ENCODE measurements around the gene COG3.

Gene COG3

GRCh38 chr13:45511310-45512097 lies 46.8 kb downstream of the COG3 start:
- H3K4me1 ChIP-seq (ENCODE audit: control extremely low read depth in 1 of 4, control insufficient read depth in 4 of 4, insufficient read depth in 4 of 4, low read length in 3 of 4) = peaks cover 0 to 11% (median 7%) of the 10 kb centered on the region in 4 experiments
- ChIA-PET POLR2A (no interaction called here), CTCF (interaction anchor here (1.5 to 1.9 kb wide), 2 partner anchors 11 to 17 kb away, joined by 6 to 9 read pairs; no protein-coding TSS in a partner anchor)
- no peaks in the 10 kb centered on the region for H3K9me3 ChIP-seq (ENCODE audit: control extremely low read depth in 1 of 5, control insufficient read depth in 4 of 5, insufficient read depth in 2 of 5, low read depth in 1 of 5, low read length in 4 of 5)
- H3K27ac ChIP-seq (ENCODE audit: insufficient read depth in 1 of 2, low read depth in 1 of 2, low read length in 2 of 2, poor library complexity in 1 of 2, severe bottlenecking in 2 of 2) = peak overlapping the region in 1 of 2 experiments; percentile 41
- H3K27me3 ChIP-seq (replicated peaks in 2 of 5; ENCODE audit: control insufficient read depth in 4 of 5, insufficient read depth in 5 of 5, low read length in 4 of 5) = no peaks in the 10 kb centered on the region
- peak; percentile 73 to 85 (median 82) for DNase-seq
- H3K36me3 ChIP-seq (ENCODE audit: control insufficient read depth in 4 of 4, insufficient read depth in 4 of 4, low read length in 3 of 4) = peaks cover 30 to 57% (median 43%) of the 10 kb centered on the region in 4 experiments
- no peak overlapping the region for H3K4me3 ChIP-seq (ENCODE audit: control insufficient read depth in 1 of 7, extremely low read depth in 1 of 7, insufficient read depth in 4 of 7, low read depth in 2 of 7, low read length in 6 of 7)
- 50% methylated on average over 2 of the region's 3 CpGs for WGBS (ENCODE audit: insufficient coverage)

GRCh38 chr13:45512098-45512496 lies 47.4 kb downstream of the COG3 start:
- Histone ChIP-seq H3K27ac (ENCODE audit: insufficient read depth in 1 of 2, low read depth in 1 of 2, low read length in 2 of 2, poor library complexity in 1 of 2, severe bottlenecking in 2 of 2) (peak overlapping the region in 1 of 2 experiments; percentile 41), H3K4me3 (ENCODE audit: control insufficient read depth in 1 of 7, extremely low read depth in 1 of 7, insufficient read depth in 4 of 7, low read depth in 2 of 7, low read length in 6 of 7) (no peak overlapping the region), H3K9me3 (ENCODE audit: control extremely low read depth in 1 of 5, control insufficient read depth in 4 of 5, insufficient read depth in 2 of 5, low read depth in 1 of 5, low read length in 4 of 5) (no peaks in the 10 kb centered on the region), H3K36me3 (ENCODE audit: control insufficient read depth in 4 of 4, insufficient read depth in 4 of 4, low read length in 3 of 4) (peaks cover 27 to 57% (median 41%) of the 10 kb centered on the region in 4 experiments), H3K4me1 (ENCODE audit: control extremely low read depth in 1 of 4, control insufficient read depth in 4 of 4, insufficient read depth in 4 of 4, low read length in 3 of 4) (peaks cover 0 to 11% (median 7%) of the 10 kb centered on the region in 4 experiments), H3K27me3 (replicated peaks in 2 of 5; ENCODE audit: control insufficient read depth in 4 of 5, insufficient read depth in 5 of 5, low read length in 4 of 5) (no peaks in the 10 kb centered on the region)
- no CpG with 5 or more reads among the region's 1 CpG for WGBS (ENCODE audit: insufficient coverage)
- peak in 2 of 3 donors; percentile 20 to 28 for DNase-seq
- ChIA-PET CTCF (interaction anchor here (1.5 kb wide), 1 partner anchor 17 kb away, joined by 6 read pairs; no protein-coding TSS in a partner anchor), POLR2A (no interaction called here)

- CTCF ChIA-PET = no interaction called here
- POLR2A ChIA-PET = no interaction called here
- Histone ChIP-seq H3K9me3 (ENCODE audit: control extremely low read depth in 1 of 5, control insufficient read depth in 4 of 5, insufficient read depth in 2 of 5, low read depth in 1 of 5, low read length in 4 of 5) (no peaks in the 10 kb centered on the region), H3K27me3 (replicated peaks in 2 of 5; ENCODE audit: control insufficient read depth in 4 of 5, insufficient read depth in 5 of 5, low read length in 4 of 5) (no peaks in the 10 kb centered on the region), H3K4me3 (ENCODE audit: control insufficient read depth in 1 of 7, extremely low read depth in 1 of 7, insufficient read depth in 4 of 7, low read depth in 2 of 7, low read length in 6 of 7) (no peak overlapping the region), H3K36me3 (ENCODE audit: control insufficient read depth in 4 of 4, insufficient read depth in 4 of 4, low read length in 3 of 4) (peaks cover 27 to 77% (median 51%) of the 10 kb centered on the region in 4 experiments), H3K27ac (ENCODE audit: insufficient read depth in 1 of 2, low read depth in 1 of 2, low read length in 2 of 2, poor library complexity in 1 of 2, severe bottlenecking in 2 of 2) (no peak overlapping the region), H3K4me1 (ENCODE audit: control extremely low read depth in 1 of 4, control insufficient read depth in 4 of 4, insufficient read depth in 4 of 4, low read length in 3 of 4) (peaks cover 0 to under 1% (median 0%) of the 10 kb centered on the region in 4 experiments)
- no CpG with 5 or more reads among the region's 2 CpGs for WGBS (ENCODE audit: insufficient coverage)
- no peak for DNase-seq
Observed at GRCh38 chr13:45516757-45517156, 52.0 kb downstream of the COG3 start.

GRCh38 chr13:45518525-45519245 lies 53.9 kb downstream of the COG3 start:
- ChIA-PET POLR2A (no interaction called here), CTCF (no interaction called here)
- WGBS (ENCODE audit: insufficient coverage) = 90% methylated on average over 4 of the region's 4 CpGs
- Histone ChIP-seq H3K27me3 (replicated peaks in 2 of 5; ENCODE audit: control insufficient read depth in 4 of 5, insufficient read depth in 5 of 5, low read length in 4 of 5) (no peaks in the 10 kb centered on the region), H3K4me1 (ENCODE audit: control extremely low read depth in 1 of 4, control insufficient read depth in 4 of 4, insufficient read depth in 4 of 4, low read length in 3 of 4) (no peaks in the 10 kb centered on the region), H3K9me3 (ENCODE audit: control extremely low read depth in 1 of 5, control insufficient read depth in 4 of 5, insufficient read depth in 2 of 5, low read depth in 1 of 5, low read length in 4 of 5) (no peaks in the 10 kb centered on the region), H3K36me3 (ENCODE audit: control insufficient read depth in 4 of 4, insufficient read depth in 4 of 4, low read length in 3 of 4) (peaks cover 23 to 80% (median 47%) of the 10 kb centered on the region in 4 experiments), H3K4me3 (ENCODE audit: control insufficient read depth in 1 of 7, extremely low read depth in 1 of 7, insufficient read depth in 4 of 7, low read depth in 2 of 7, low read length in 6 of 7) (no peak overlapping the region), H3K27ac (ENCODE audit: insufficient read depth in 1 of 2, low read depth in 1 of 2, low read length in 2 of 2, poor library complexity in 1 of 2, severe bottlenecking in 2 of 2) (no peak overlapping the region)
- DNase-seq = no peak

GRCh38 chr13:45519493-45519892 lies 54.8 kb downstream of the COG3 start:
- CTCF ChIA-PET = no interaction called here
- H3K9me3 ChIP-seq (ENCODE audit: control extremely low read depth in 1 of 5, control insufficient read depth in 4 of 5, insufficient read depth in 2 of 5, low read depth in 1 of 5, low read length in 4 of 5) = no peaks in the 10 kb centered on the region
- no peaks in the 10 kb centered on the region for H3K4me1 ChIP-seq (ENCODE audit: control extremely low read depth in 1 of 4, control insufficient read depth in 4 of 4, insufficient read depth in 4 of 4, low read length in 3 of 4)
- H3K27ac ChIP-seq (ENCODE audit: insufficient read depth in 1 of 2, low read depth in 1 of 2, low read length in 2 of 2, poor library complexity in 1 of 2, severe bottlenecking in 2 of 2) = no peak overlapping the region
- no CpG with 5 or more reads among the region's 4 CpGs for WGBS (ENCODE audit: insufficient coverage)
- H3K36me3 ChIP-seq (ENCODE audit: control insufficient read depth in 4 of 4, insufficient read depth in 4 of 4, low read length in 3 of 4) = peaks cover 23 to 81% (median 49%) of the 10 kb centered on the region in 4 experiments
- POLR2A ChIA-PET = no interaction called here
- H3K4me3 ChIP-seq (ENCODE audit: control insufficient read depth in 1 of 7, extremely low read depth in 1 of 7, insufficient read depth in 4 of 7, low read depth in 2 of 7, low read length in 6 of 7) = no peak overlapping the region
- H3K27me3 ChIP-seq (replicated peaks in 2 of 5; ENCODE audit: control insufficient read depth in 4 of 5, insufficient read depth in 5 of 5, low read length in 4 of 5) = no peaks in the 10 kb centered on the region
- DNase-seq = no peak

- H3K4me1 ChIP-seq (ENCODE audit: control extremely low read depth in 1 of 4, control insufficient read depth in 4 of 4, insufficient read depth in 4 of 4, low read length in 3 of 4) = no peaks in the 10 kb centered on the region
- WGBS (ENCODE audit: insufficient coverage) = 81% methylated on average over 3 of the region's 4 CpGs
- H3K27ac ChIP-seq (ENCODE audit: insufficient read depth in 1 of 2, low read depth in 1 of 2, low read length in 2 of 2, poor library complexity in 1 of 2, severe bottlenecking in 2 of 2) = no peak overlapping the region
- ChIA-PET POLR2A (no interaction called here), CTCF (interaction anchor here (1.0 to 1.7 kb wide), 2 partner anchors 11 to 104 kb away, joined by 3 to 5 read pairs; no protein-coding TSS in a partner anchor)
- DNase-seq = no peak
- H3K9me3 ChIP-seq (ENCODE audit: control extremely low read depth in 1 of 5, control insufficient read depth in 4 of 5, insufficient read depth in 2 of 5, low read depth in 1 of 5, low read length in 4 of 5) = no peaks in the 10 kb centered on the region
- no peaks in the 10 kb centered on the region for H3K27me3 ChIP-seq (replicated peaks in 2 of 5; ENCODE audit: control insufficient read depth in 4 of 5, insufficient read depth in 5 of 5, low read length in 4 of 5)
- H3K4me3 ChIP-seq (ENCODE audit: control insufficient read depth in 1 of 7, extremely low read depth in 1 of 7, insufficient read depth in 4 of 7, low read depth in 2 of 7, low read length in 6 of 7) = no peak overlapping the region
- H3K36me3 ChIP-seq (ENCODE audit: control insufficient read depth in 4 of 4, insufficient read depth in 4 of 4, low read length in 3 of 4) = peaks cover 17 to 77% (median 48%) of the 10 kb centered on the region in 4 experiments
Observed at GRCh38 chr13:45521297-45521696, 56.6 kb downstream of the COG3 start.

- Histone ChIP-seq H3K4me3 (ENCODE audit: control insufficient read depth in 1 of 7, extremely low read depth in 1 of 7, insufficient read depth in 4 of 7, low read depth in 2 of 7, low read length in 6 of 7) (no peak overlapping the region), H3K4me1 (ENCODE audit: control extremely low read depth in 1 of 4, control insufficient read depth in 4 of 4, insufficient read depth in 4 of 4, low read length in 3 of 4) (no peaks in the 10 kb centered on the region), H3K27ac (ENCODE audit: insufficient read depth in 1 of 2, low read depth in 1 of 2, low read length in 2 of 2, poor library complexity in 1 of 2, severe bottlenecking in 2 of 2) (no peak overlapping the region), H3K36me3 (ENCODE audit: control insufficient read depth in 4 of 4, insufficient read depth in 4 of 4, low read length in 3 of 4) (peaks cover 18 to 75% (median 47%) of the 10 kb centered on the region in 4 experiments), H3K27me3 (replicated peaks in 2 of 5; ENCODE audit: control insufficient read depth in 4 of 5, insufficient read depth in 5 of 5, low read length in 4 of 5) (no peaks in the 10 kb centered on the region), H3K9me3 (ENCODE audit: control extremely low read depth in 1 of 5, control insufficient read depth in 4 of 5, insufficient read depth in 2 of 5, low read depth in 1 of 5, low read length in 4 of 5) (no peaks in the 10 kb centered on the region)
- ChIA-PET CTCF (no interaction called here), POLR2A (no interaction called here)
- 100% methylated on average over 1 of the region's 2 CpGs for WGBS (ENCODE audit: insufficient coverage)
- DNase-seq = no peak
Observed at GRCh38 chr13:45522571-45522970, 57.8 kb downstream of the COG3 start.
